Measurements from ENCODE around the gene ZC3H7B. TPM values are rescaled to one million over a fixed set of nuclear protein-coding genes. Genes with fewer than 3 reads are reported as not detected.

The ZC3H7B gene
- total and polyA plus RNA-seq, 9 donors: 25.6 to 55.0 (median 42.2) TPM

DNA sequence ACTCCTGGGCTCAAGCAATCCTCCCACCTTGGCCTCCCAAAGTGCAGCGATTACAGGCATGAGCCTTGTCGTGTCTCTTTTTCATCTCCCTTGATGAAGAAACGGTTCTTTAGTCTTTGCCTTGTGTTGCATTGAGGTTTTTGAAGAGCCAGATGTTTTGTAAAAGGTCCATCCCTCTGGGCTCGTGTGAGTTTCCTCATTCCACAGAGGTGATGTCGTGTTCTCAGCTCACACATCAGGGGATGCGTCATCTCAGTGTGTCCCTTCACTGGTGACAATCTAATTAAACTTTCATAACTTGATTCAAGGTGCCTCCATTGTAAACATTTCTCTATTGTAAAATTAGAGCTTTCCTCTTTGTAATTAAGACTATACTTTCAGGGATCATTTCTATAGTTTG lies 50.7 kb downstream of the ZC3H7B start:
- no peak for DNase-seq
- H3K9me3 ChIP-seq (replicated peaks; ENCODE audit: control insufficient read depth, low read depth, low read length): no peaks in the 10 kb centered on the region
- H3K4me3 ChIP-seq (ENCODE audit: low read length): no peak overlapping the region
- peaks cover 93% of the 10 kb centered on the region for H3K36me3 ChIP-seq (ENCODE audit: control insufficient read depth, insufficient read depth, low read length)
- no peaks in the 10 kb centered on the region for H3K27me3 ChIP-seq (ENCODE audit: control insufficient read depth, insufficient read depth, low read length)
- no peak overlapping the region for H3K27ac ChIP-seq (ENCODE audit: low read length)
- WGBS (ENCODE audit: insufficient coverage): 50% methylated on average over 2 of the region's 6 CpGs
- H3K4me1 ChIP-seq (ENCODE audit: control insufficient read depth, insufficient read depth, low read length): no peaks in the 10 kb centered on the region

DNA sequence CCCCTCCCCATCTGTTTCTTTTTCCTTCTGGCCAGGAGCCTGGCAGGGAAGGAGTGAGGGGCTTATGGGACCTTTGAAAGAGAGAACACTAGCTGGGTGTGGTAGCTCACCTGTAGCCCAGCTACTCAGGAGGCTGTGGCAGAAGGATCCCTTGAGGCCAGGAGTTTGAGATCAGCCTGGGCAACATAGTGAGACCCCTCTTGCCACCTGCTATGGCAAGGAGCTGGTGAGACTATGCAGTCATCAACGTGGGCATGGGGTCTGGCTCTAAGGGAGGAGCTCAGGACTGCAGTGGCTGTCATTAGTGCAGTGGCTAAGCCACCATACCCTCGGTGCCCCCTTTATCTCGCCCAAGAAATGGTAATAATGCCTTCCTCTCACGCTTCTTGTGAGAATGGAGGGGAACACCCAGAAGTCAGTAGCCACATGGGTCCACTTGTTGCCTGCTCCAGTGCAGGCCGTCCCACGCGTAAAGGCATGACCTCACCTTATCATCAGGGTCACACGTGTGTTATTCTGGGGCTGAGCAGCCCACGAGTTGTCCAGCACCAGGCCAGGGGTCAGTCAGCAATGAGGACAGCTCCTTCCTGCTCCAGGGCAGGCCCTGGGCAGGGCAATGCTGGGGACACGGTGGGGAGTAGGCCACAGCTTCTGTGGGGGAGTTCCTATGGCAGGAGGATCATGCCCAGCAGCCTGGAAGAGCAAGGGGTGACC lies 52.7 kb downstream of the ZC3H7B start:
- WGBS (ENCODE audit: insufficient coverage): 90% methylated on average over 10 of the region's 10 CpGs
- peaks cover 93% of the 10 kb centered on the region for H3K36me3 ChIP-seq (ENCODE audit: control insufficient read depth, insufficient read depth, low read length)
- H3K4me1 ChIP-seq (ENCODE audit: control insufficient read depth, insufficient read depth, low read length): peaks cover 3% of the 10 kb centered on the region

DNA sequence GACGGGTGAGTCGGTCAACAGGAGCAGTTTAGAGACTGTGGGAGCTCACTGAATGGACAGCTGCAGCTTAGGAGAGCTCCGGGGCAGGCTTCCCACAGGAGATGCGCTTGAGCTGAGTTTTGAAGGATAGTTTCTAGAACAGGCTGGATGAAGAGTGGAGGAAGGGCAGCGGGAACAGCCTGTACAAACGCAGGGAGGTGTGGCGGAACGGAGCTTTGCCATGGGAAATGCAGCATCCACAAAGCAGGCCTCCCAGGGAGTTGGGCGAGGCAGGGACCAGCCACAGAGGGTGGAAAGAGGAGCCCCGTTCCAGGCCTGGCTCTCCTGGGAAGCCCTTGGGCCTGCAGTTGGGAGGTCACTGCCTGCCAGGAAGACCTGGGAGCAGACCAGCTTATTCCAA lies 53.7 kb downstream of the ZC3H7B start:
- no peak for DNase-seq
- H3K4me1 ChIP-seq (ENCODE audit: control insufficient read depth, insufficient read depth, low read length): peaks cover 8% of the 10 kb centered on the region
- 81% methylated on average over 10 of the region's 10 CpGs for WGBS (ENCODE audit: insufficient coverage)
- H3K27me3 ChIP-seq (ENCODE audit: control insufficient read depth, insufficient read depth, low read length): no peaks in the 10 kb centered on the region
- no peak overlapping the region for H3K4me3 ChIP-seq (ENCODE audit: low read length)
- H3K36me3 ChIP-seq (ENCODE audit: control insufficient read depth, insufficient read depth, low read length): peaks cover 87% of the 10 kb centered on the region
- no peak overlapping the region for H3K27ac ChIP-seq (ENCODE audit: low read length)
- H3K9me3 ChIP-seq (replicated peaks; ENCODE audit: control insufficient read depth, low read depth, low read length): no peaks in the 10 kb centered on the region

More for the DNA sequence above, 52.7 kb downstream of the ZC3H7B start:
- no peak for DNase-seq
- no peak overlapping the region for H3K4me3 ChIP-seq (ENCODE audit: low read length)
- H3K27ac ChIP-seq (ENCODE audit: low read length): no peak overlapping the region
- no peaks in the 10 kb centered on the region for H3K9me3 ChIP-seq (replicated peaks; ENCODE audit: control insufficient read depth, low read depth, low read length)
- H3K27me3 ChIP-seq (ENCODE audit: control insufficient read depth, insufficient read depth, low read length): no peaks in the 10 kb centered on the region

DNA sequence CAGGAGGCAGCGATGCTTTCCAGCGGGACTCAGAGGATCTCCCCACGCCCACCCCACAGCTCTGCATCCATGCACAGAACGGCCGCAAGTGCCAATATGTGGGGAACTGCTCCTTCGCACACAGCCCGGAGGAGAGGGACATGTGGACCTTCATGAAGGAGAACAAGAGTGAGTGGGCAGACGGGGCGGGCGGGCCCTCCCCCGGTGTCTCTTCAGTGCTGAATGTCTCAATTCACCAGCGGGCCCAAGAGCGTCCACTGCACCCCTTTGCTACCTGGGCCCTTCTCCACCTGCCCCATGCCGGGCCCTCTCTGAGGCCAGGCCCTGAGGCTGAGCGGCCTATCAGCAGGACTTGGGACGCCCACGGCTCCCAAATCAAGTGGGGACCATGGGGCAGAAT lies 54.6 kb downstream of the ZC3H7B start:
- H3K36me3 ChIP-seq (ENCODE audit: control insufficient read depth, insufficient read depth, low read length): peaks cover 80% of the 10 kb centered on the region
- H3K27me3 ChIP-seq (ENCODE audit: control insufficient read depth, insufficient read depth, low read length): no peaks in the 10 kb centered on the region
- H3K4me3 ChIP-seq (ENCODE audit: low read length): no peak overlapping the region
- 92% methylated on average over 6 of the region's 17 CpGs for WGBS (ENCODE audit: insufficient coverage)
- peaks cover 12% of the 10 kb centered on the region for H3K4me1 ChIP-seq (ENCODE audit: control insufficient read depth, insufficient read depth, low read length)
- no peaks in the 10 kb centered on the region for H3K9me3 ChIP-seq (replicated peaks; ENCODE audit: control insufficient read depth, low read depth, low read length)
- no peak overlapping the region for H3K27ac ChIP-seq (ENCODE audit: low read length)
- DNase-seq: no peak

DNA sequence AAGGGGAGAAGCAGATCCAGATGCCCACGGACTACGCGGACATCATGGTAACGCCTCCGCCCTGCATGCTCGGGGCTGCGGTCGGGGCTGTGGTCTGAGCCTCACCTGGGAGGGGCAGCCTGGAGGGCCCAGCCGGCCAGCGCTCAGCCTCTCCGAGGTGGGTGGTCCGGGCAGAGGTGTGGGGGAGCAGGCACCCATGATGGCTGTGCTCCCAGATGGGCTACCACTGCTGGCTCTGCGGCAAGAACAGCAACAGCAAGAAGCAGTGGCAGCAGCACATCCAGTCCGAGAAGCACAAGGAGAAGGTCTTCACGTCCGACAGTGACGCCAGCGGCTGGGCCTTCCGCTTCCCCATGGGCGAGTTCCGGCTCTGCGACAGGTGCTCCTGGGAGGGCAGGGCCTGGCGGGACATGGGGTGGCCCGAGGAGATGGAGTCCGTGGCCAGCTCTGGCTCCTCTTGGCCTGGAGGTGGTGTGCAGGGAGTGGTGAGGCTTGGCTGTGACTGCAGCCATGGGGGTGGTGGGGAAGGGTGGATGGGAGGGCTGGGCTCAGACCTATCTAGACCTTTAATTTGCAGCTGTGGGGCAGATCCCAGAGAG lies 55.2 kb downstream of the ZC3H7B start:
- Histone ChIP-seq H3K27me3 (ENCODE audit: control insufficient read depth, insufficient read depth, low read length) (no peaks in the 10 kb centered on the region), H3K4me3 (ENCODE audit: low read length) (no peak overlapping the region), H3K27ac (ENCODE audit: low read length) (no peak overlapping the region), H3K4me1 (ENCODE audit: control insufficient read depth, insufficient read depth, low read length) (peaks cover 12% of the 10 kb centered on the region), H3K9me3 (replicated peaks; ENCODE audit: control insufficient read depth, low read depth, low read length) (no peaks in the 10 kb centered on the region), H3K36me3 (ENCODE audit: control insufficient read depth, insufficient read depth, low read length) (peaks cover 73% of the 10 kb centered on the region)
- WGBS (ENCODE audit: insufficient coverage): 84% methylated on average over 24 of the region's 25 CpGs
- no peak for DNase-seq

DNA sequence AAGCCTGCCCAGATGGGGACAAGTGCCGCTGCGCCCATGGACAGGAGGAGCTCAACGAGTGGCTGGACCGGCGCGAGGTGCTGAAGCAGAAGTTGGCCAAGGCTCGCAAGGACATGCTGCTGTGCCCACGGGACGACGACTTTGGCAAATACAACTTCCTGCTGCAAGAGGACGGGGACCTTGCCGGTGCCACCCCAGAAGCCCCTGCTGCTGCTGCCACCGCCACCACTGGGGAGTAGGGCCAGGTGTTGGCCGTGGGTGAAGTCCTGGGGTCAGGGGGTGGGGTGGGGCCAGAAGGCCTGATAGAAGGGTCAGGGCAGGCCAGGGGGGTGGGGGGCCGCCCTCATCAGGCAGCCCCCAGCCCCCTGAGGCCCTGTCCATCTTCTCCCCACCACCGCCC lies 55.9 kb downstream of the ZC3H7B start:
- DNase-seq: no peak
- no peaks in the 10 kb centered on the region for H3K9me3 ChIP-seq (replicated peaks; ENCODE audit: control insufficient read depth, low read depth, low read length)
- peaks cover 12% of the 10 kb centered on the region for H3K4me1 ChIP-seq (ENCODE audit: control insufficient read depth, insufficient read depth, low read length)
- no peak overlapping the region for H3K4me3 ChIP-seq (ENCODE audit: low read length)
- no peak overlapping the region for H3K27ac ChIP-seq (ENCODE audit: low read length)
- 92% methylated on average over 12 of the region's 16 CpGs for WGBS (ENCODE audit: insufficient coverage)
- H3K36me3 ChIP-seq (ENCODE audit: control insufficient read depth, insufficient read depth, low read length): peaks cover 67% of the 10 kb centered on the region
- no peaks in the 10 kb centered on the region for H3K27me3 ChIP-seq (ENCODE audit: control insufficient read depth, insufficient read depth, low read length)

DNA sequence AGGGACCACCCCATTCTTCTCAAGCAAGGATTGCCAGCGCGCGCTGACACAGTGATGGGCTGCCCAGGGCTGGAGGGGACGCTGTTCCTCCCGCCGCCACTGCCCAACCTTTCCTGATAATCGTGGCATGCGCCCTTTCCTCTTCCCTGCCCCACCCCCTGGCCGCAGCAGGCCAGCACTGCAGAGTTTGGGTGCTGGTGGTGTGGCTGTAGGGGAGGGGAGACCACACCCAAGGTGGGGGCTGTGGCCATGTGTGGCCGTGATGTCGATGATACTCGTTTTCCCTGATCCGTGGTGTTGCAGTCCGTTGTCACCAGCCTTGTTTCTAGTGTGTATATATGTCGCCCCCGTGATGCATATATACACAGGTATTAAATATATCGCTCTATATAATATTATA lies 57.6 kb downstream of the ZC3H7B start:
- no peaks in the 10 kb centered on the region for H3K27me3 ChIP-seq (ENCODE audit: control insufficient read depth, insufficient read depth, low read length)
- WGBS (ENCODE audit: insufficient coverage): 100% methylated on average over 3 of the region's 17 CpGs
- no peaks in the 10 kb centered on the region for H3K9me3 ChIP-seq (replicated peaks; ENCODE audit: control insufficient read depth, low read depth, low read length)
- H3K4me1 ChIP-seq (ENCODE audit: control insufficient read depth, insufficient read depth, low read length): peaks cover 12% of the 10 kb centered on the region
- no peak for DNase-seq
- no peak overlapping the region for H3K27ac ChIP-seq (ENCODE audit: low read length)
- H3K36me3 ChIP-seq (ENCODE audit: control insufficient read depth, insufficient read depth, low read length): peaks cover 54% of the 10 kb centered on the region
- H3K4me3 ChIP-seq (ENCODE audit: low read length): no peak overlapping the region

DNA sequence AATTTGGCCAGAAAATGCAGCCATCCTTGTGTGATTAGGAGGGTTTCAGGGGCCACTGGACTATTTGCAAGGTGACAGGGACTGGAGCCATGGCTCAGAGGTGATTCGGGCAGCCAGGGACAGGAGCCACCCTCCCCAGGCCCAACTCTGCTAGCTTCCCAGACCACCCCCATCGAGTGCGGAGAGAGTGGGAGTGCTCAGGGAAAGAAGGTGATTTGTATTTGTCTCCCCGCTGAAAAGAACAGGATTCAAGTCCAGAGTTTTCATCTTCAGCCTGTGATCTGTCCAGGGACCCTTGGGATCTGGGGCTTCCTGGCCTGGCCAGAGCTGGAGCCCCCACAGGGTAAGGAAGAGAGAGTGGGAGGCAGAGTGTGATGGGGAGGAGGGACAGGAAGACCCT lies 58.1 kb downstream of the ZC3H7B start:
- Histone ChIP-seq H3K4me1 (ENCODE audit: control insufficient read depth, insufficient read depth, low read length) (peaks cover 12% of the 10 kb centered on the region), H3K27me3 (ENCODE audit: control insufficient read depth, insufficient read depth, low read length) (no peaks in the 10 kb centered on the region), H3K9me3 (replicated peaks; ENCODE audit: control insufficient read depth, low read depth, low read length) (no peaks in the 10 kb centered on the region), H3K4me3 (ENCODE audit: low read length) (no peak overlapping the region), H3K36me3 (ENCODE audit: control insufficient read depth, insufficient read depth, low read length) (peaks cover 50% of the 10 kb centered on the region), H3K27ac (ENCODE audit: low read length) (no peak overlapping the region)
- DNase-seq: no peak
- whole genome bisulfite sequencing (ENCODE audit: insufficient coverage): 13% methylated on average over 1 of the region's 4 CpGs

DNA sequence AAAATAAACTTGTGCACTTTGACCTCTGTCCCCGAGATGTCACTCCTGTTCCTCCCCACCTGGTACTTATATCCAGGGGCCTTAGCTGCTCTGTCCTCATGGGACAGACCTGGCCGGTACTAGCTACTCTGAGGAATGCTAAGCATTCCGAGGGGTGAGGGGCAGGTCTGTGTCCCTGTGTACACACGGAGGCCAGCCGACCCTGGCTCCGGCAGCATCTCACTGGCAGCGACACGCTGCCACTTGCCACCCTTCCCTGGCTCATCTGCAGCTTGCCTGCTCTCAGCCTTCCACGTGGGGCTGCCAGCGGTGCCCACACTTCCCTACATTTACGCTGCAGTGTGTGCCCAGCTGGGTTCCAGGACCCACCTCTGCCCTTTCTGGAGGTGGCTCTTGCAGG lies 58.8 kb downstream of the ZC3H7B start:
- Histone ChIP-seq H3K27me3 (ENCODE audit: control insufficient read depth, insufficient read depth, low read length) (no peaks in the 10 kb centered on the region), H3K9me3 (replicated peaks; ENCODE audit: control insufficient read depth, low read depth, low read length) (no peaks in the 10 kb centered on the region), H3K4me3 (ENCODE audit: low read length) (no peak overlapping the region), H3K27ac (ENCODE audit: low read length) (no peak overlapping the region), H3K36me3 (ENCODE audit: control insufficient read depth, insufficient read depth, low read length) (peaks cover 42% of the 10 kb centered on the region), H3K4me1 (ENCODE audit: control insufficient read depth, insufficient read depth, low read length) (peaks cover 12% of the 10 kb centered on the region)
- WGBS (ENCODE audit: insufficient coverage): 41% methylated on average over 11 of the region's 11 CpGs
- no peak for DNase-seq

DNA sequence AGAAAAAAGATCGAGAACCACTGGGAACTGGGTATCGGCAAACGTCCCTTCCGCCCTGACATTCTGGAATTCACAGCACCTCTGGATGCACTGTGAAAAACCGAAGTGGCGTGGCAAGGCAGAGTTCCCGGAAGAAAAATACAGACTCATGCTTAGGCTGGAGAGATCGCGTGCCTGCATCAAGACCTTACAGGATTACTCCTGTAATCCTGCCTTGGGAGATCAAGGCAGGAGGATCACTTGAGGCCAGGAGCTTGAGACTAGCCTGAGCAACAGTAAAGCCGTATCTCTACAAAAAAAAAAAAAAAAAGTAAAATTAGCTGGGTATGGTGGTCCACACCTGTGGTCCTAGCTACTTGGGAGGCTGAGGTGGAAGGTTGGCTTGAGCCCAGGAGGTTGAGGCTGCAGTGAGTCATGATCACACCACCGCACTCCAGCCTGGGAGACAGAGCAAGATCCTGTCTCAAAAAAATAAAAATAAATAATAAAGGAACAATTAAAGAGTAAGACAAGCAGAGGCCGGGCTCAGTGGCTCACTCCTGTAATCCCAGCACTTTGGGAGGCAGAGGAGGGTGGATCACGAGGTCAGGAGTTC lies 60.5 kb downstream of the ZC3H7B start:
- Histone ChIP-seq H3K4me1 (ENCODE audit: control insufficient read depth, insufficient read depth, low read length) (peaks cover 16% of the 10 kb centered on the region), H3K27ac (ENCODE audit: low read length) (no peak overlapping the region), H3K27me3 (ENCODE audit: control insufficient read depth, insufficient read depth, low read length) (no peaks in the 10 kb centered on the region), H3K4me3 (ENCODE audit: low read length) (no peak overlapping the region), H3K9me3 (replicated peaks; ENCODE audit: control insufficient read depth, low read depth, low read length) (no peaks in the 10 kb centered on the region), H3K36me3 (ENCODE audit: control insufficient read depth, insufficient read depth, low read length) (peaks cover 25% of the 10 kb centered on the region)
- DNase-seq: no peak
- WGBS (ENCODE audit: insufficient coverage): 93% methylated on average over 9 of the region's 13 CpGs
